C4-2B (cell line): ENCODE results near the gene PHC3.

Source experiments
- CTCF ChIP-seq: fragments of 450-650 bp; conservative IDR thresholded peaks from 2 replicates; pipeline ENCODE4 v1.5.1; 2017; ENCODE audit warnings: mild to moderate bottlenecking
- ZFX ChIP-seq: fragments of 450-650 bp; IDR thresholded peaks from 2 replicates; pipeline ENCODE4 v1.6.1; 2017

GRCh38 chr3:170040418-170040817 is 141.1 kb downstream of the PHC3 start:
- no peak for TF ChIP-seq ZFX
- no peak for TF ChIP-seq CTCF
